ENCODE measurements around the gene GOLGA3. TPM values are rescaled to one million over a fixed set of nuclear protein-coding genes. Genes with fewer than 3 reads are reported as not detected.
"Not testable (repeated sequence)": the region's sequence is repeated elsewhere in the genome, so short reads cannot be mapped to it uniquely, and the experiment has no call there.

Gene GOLGA3
- total RNA-seq, 1 donor, result 148 TPM

DNA sequence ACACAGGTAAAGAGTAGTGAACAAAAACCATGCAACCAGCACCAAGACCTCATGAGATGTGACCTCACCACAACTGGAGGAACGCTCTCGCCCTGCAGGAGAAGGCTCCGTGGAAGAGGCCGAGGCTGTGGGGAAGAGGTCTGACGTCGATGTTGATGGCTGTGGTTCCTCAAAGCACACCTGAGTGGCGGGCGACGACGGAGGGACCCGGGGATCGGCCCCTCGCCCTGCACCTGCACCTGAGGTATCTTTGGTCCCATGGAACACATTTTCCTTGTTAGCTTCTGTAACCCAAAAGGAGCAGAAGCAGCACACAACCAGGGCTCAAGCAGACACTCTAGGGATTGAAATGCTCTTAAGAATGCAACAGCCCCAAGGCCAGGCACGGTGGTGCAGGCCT lies 40.9 kb upstream of the GOLGA3 start:
- DNase-seq (ENCODE audit: low read depth), result no peak
- TF ChIP-seq, protein P1, sequence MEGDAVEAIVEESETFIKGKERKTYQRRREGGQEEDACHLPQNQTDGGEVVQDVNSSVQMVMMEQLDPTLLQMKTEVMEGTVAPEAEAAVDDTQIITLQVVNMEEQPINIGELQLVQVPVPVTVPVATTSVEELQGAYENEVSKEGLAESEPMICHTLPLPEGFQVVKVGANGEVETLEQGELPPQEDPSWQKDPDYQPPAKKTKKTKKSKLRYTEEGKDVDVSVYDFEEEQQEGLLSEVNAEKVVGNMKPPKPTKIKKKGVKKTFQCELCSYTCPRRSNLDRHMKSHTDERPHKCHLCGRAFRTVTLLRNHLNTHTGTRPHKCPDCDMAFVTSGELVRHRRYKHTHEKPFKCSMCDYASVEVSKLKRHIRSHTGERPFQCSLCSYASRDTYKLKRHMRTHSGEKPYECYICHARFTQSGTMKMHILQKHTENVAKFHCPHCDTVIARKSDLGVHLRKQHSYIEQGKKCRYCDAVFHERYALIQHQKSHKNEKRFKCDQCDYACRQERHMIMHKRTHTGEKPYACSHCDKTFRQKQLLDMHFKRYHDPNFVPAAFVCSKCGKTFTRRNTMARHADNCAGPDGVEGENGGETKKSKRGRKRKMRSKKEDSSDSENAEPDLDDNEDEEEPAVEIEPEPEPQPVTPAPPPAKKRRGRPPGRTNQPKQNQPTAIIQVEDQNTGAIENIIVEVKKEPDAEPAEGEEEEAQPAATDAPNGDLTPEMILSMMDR (IDR thresholded peaks at IDR 0.05; ENCODE audit: insufficient read depth, low read depth, low read length), result no peak
- no peak overlapping the region for H3K4me3 ChIP-seq (ENCODE audit: low read depth, low read length)

GRCh38 chr12:132866251-132866828 lies 37.7 kb upstream of the GOLGA3 start:
- peak; percentile 78 for DNase-seq (ENCODE audit: low read depth)
- H3K4me3 ChIP-seq (ENCODE audit: low read depth, low read length), result no peak overlapping the region
- TF ChIP-seq, protein P1 (IDR thresholded peaks at IDR 0.05; ENCODE audit: insufficient read depth, low read depth, low read length), result no peak

GRCh38 chr12:132861558-132861957 lies 32.9 kb upstream of the GOLGA3 start:
- H3K4me3 ChIP-seq (ENCODE audit: low read depth, low read length), result no peak overlapping the region
- DNase-seq (ENCODE audit: low read depth), result no peak
- TF ChIP-seq, protein P1 (IDR thresholded peaks at IDR 0.05; ENCODE audit: insufficient read depth, low read depth, low read length), result no peak

- no peak overlapping the region for H3K4me3 ChIP-seq (ENCODE audit: low read depth, low read length)
- DNase-seq (ENCODE audit: low read depth), result no peak
- TF ChIP-seq, protein P1 (IDR thresholded peaks at IDR 0.05; ENCODE audit: insufficient read depth, low read depth, low read length), result no peak
These were observed 30.1 kb upstream of the GOLGA3 start for GRCh38 chr12:132858718-132859266.

GRCh38 chr12:132857019-132857418 lies 28.4 kb upstream of the GOLGA3 start:
- not testable (repeated sequence) for DNase-seq (ENCODE audit: low read depth); H3K4me3 ChIP-seq (ENCODE audit: low read depth, low read length)

- H3K4me3 ChIP-seq (ENCODE audit: low read depth, low read length), result no peak overlapping the region
- DNase-seq (ENCODE audit: low read depth), result no peak
- TF ChIP-seq, protein P1 (IDR thresholded peaks at IDR 0.05; ENCODE audit: insufficient read depth, low read depth, low read length), result no peak
These were observed 27.9 kb upstream of the GOLGA3 start for GRCh38 chr12:132856581-132856980.

- H3K4me3 ChIP-seq (ENCODE audit: low read depth, low read length), result not testable (repeated sequence)
These were observed 26.5 kb upstream of the GOLGA3 start for GRCh38 chr12:132855211-132855610.

More at GRCh38 chr12:132855211-132855610, 26.5 kb upstream of the GOLGA3 start:
- DNase-seq (ENCODE audit: low read depth), result not testable (repeated sequence)

Measured in fibroblast of villous mesenchyme (primary cell).